Loucy (cell line): ENCODE data around the gene EPYC.

Experiments
- CTCF ChIP-seq: fragments of 200-600 bp; sonication (generic); conservative IDR thresholded peaks from 2 replicates; pipeline ENCODE4 v1.5.1; 2014; ENCODE audit warnings: mild to moderate bottlenecking, antibody characterized with exemption, low read length
- EZH2phosphoT487 ChIP-seq: fragments of 200-600 bp; IDR thresholded peaks from 2 replicates; pipeline ENCODE4 v1.6.1; 2018; ENCODE audit warnings: antibody characterized with exemption, mild to moderate bottlenecking, moderate library complexity, borderline replicate concordance

- TF ChIP-seq CTCF = no peak
- TF ChIP-seq EZH2phosphoT487 = no peak
Measured at GRCh38 chr12:90924406-90924805, 80.4 kb downstream of the EPYC start.
